K562 (cell line): ENCODE measurements around the gene GOPC. TPM values are rescaled to one million over a fixed set of nuclear protein-coding genes. Genes with fewer than 3 reads are reported as not detected.
A peak's percentile ranks its signal among the peaks of the same experiment; 100 is the strongest.

Source experiments
- ATAC-seq: fragments of 200-7000 bp; cut with Tn5 transposase; 3 replicates; pipeline ENCODE4 v1.9.1; 2020; ENCODE audit warnings: moderate library complexity
- BruUV-seq: library from RNA; stranded (reverse); fragments of 400-500 nt; replicated peaks from 2 replicates; lab custom pipeline; 2021; lab: Mats Ljungman, UMichigan
- CTCF ChIA-PET: fragments of 300-600 bp; formaldehyde crosslinking; extraction: SDS; loops from one replicate; lab custom pipeline; 2021; ENCODE audit warnings: low intra/inter-chr PET ratio; lab: Yijun Ruan, JAX
- POLR2A ChIA-PET: fragments of 300-600, 350-650 bp; sonication (Branson Sonifier 250); formaldehyde crosslinking; extraction: SDS; loops from one replicate; lab custom pipeline; 2021; ENCODE audit warnings: antibody characterized with exemption, inconsistent platforms; lab: Yijun Ruan, JAX
- DNase-seq, 4 experiments: peaks; one replicate each; pipeline versions ENCODE4 v3.0.0 to v3.0.0-alpha.2; 2011 to 2018; ENCODE audit warnings: low spot score in 3 of 4, mixed read lengths in 3 of 4; ENCODE audit errors: extremely low read depth in 1 of 4
- FAIRE-seq: peaks from 2 replicates; lab custom pipeline; 2011; peaks lifted over from hg19 to GRCh38; lab: Jason Lieb, UNC
- H2AFZ ChIP-seq: 2 replicates; pipeline ENCODE4 v1.6.0; 2011; ENCODE audit warnings: low read depth, low read length, control low read depth, inconsistent platforms
- H3K27ac ChIP-seq: fragments of 200-600 bp; 3 replicates; pipeline ENCODE4 v1.8.0; 2011; ENCODE audit warnings: low read depth, mild to moderate bottlenecking, control low read depth, inconsistent platforms, low read length, moderate library complexity, mixed read lengths; ENCODE audit errors: extremely low read depth
- H3K27me3 ChIP-seq, 2 experiments: fragments of 300-600 bp in 1 of 2; 2 replicates in 1 of 2; 3 replicates in 1 of 2; pipeline versions ENCODE4 v1.6.0 to v1.8.0; 2011; ENCODE audit warnings: inconsistent platforms in 2 of 2, low read length in 2 of 2, mild to moderate bottlenecking in 1 of 2, mixed read lengths in 1 of 2, moderate library complexity in 1 of 2; ENCODE audit not compliant: control insufficient read depth in 2 of 2, insufficient read depth in 2 of 2
- H3K36me3 ChIP-seq: fragments of 300-600 bp; 3 replicates; pipeline ENCODE4 v1.8.0; 2011; ENCODE audit warnings: mild to moderate bottlenecking, low read length, inconsistent platforms; ENCODE audit not compliant: control insufficient read depth, insufficient read depth
- H3K4me1 ChIP-seq, 2 experiments: fragments of 200-600 bp in 1 of 2; replicated peaks in 1 of 2; 2 replicates in 1 of 2; 3 replicates in 1 of 2; pipeline versions ENCODE4 v1.5.1 to v1.8.0; 2011; ENCODE audit warnings: inconsistent platforms in 2 of 2, low read length in 2 of 2, mild to moderate bottlenecking in 1 of 2, mixed read lengths in 1 of 2, moderate library complexity in 1 of 2; ENCODE audit not compliant: control insufficient read depth in 2 of 2, insufficient read depth in 2 of 2
- H3K4me2 ChIP-seq: 2 replicates; pipeline ENCODE4 v1.6.1; 2011; ENCODE audit warnings: low read length, control low read depth, inconsistent platforms, mixed read lengths; ENCODE audit not compliant: insufficient read depth
- H3K4me3 ChIP-seq: fragments of 200-600 bp; sonication (generic), shearing (Covaris generic); 2 replicates; pipeline ENCODE4 v1.5.1; 2016; ENCODE audit warnings: control low read depth, inconsistent platforms
- H3K79me2 ChIP-seq: fragments of 200-600 bp; 3 replicates; pipeline ENCODE4 v1.8.0; 2011; ENCODE audit warnings: low read length, inconsistent platforms; ENCODE audit not compliant: control insufficient read depth, insufficient read depth
- H3K9ac ChIP-seq, 2 experiments: 2 replicates each; pipeline versions ENCODE4 v1.6.0 to v1.6.1; 2011; ENCODE audit warnings: low read depth in 2 of 2, low read length in 2 of 2, control low read depth in 1 of 2, inconsistent platforms in 1 of 2, mild to moderate bottlenecking in 1 of 2, mixed read lengths in 1 of 2; ENCODE audit not compliant: insufficient read depth in 1 of 2
- H3K9me1 ChIP-seq: one replicate; pipeline ENCODE4 v1.6.0; 2011; ENCODE audit warnings: inconsistent platforms, mild to moderate bottlenecking, low read length, moderate library complexity; ENCODE audit not compliant: control insufficient read depth, insufficient read depth
- H3K9me3 ChIP-seq: replicated peaks from 2 replicates; pipeline ENCODE4 v1.5.1; 2011; ENCODE audit warnings: low read depth, low read length, inconsistent platforms; ENCODE audit not compliant: control insufficient read depth, insufficient read depth
- H4K20me1 ChIP-seq: replicated peaks from 2 replicates; pipeline ENCODE4 v1.6.1; 2011; ENCODE audit warnings: low read length, inconsistent platforms, mixed read lengths; ENCODE audit not compliant: control insufficient read depth, insufficient read depth
- CBFA2T2 ChIP-seq: fragments of 450-650 bp; conservative IDR thresholded peaks from 2 replicates; pipeline ENCODE4 v1.6.1; 2017; ENCODE audit warnings: mild to moderate bottlenecking
- CHD1 ChIP-seq: fragments of 200-600 bp; sonication (generic); IDR thresholded peaks from one replicate; pipeline ENCODE4 v1.6.1; 2012; ENCODE audit warnings: mild to moderate bottlenecking, moderate library complexity, low read length, inconsistent platforms
- EHMT2 ChIP-seq: fragments of 450-650 bp; IDR thresholded peaks from 2 replicates; pipeline ENCODE4 v1.6.1; 2018; ENCODE audit warnings: antibody characterized with exemption
- EP400 ChIP-seq: fragments of 450-650 bp; IDR thresholded peaks from 2 replicates; pipeline ENCODE4 v1.6.1; 2017; ENCODE audit warnings: antibody characterized with exemption, mild to moderate bottlenecking, moderate library complexity
- GATAD2A ChIP-seq: fragments of 450-650 bp; IDR thresholded peaks from 2 replicates; pipeline ENCODE4 v1.6.1; 2017
- IFI16 ChIP-seq: fragments of 250-450 bp; sonication (Bioruptor Pico); IDR thresholded peaks from 2 replicates; pipeline ENCODE4 v2.1.2; 2022; ENCODE audit warnings: mild to moderate bottlenecking, inconsistent platforms
- KLF10 ChIP-seq: fragments of 250-450 bp; sonication (Bioruptor Pico); IDR thresholded peaks from 2 replicates; pipeline ENCODE4 v1.6.1; 2021; ENCODE audit warnings: matching md5 sums
- MAFG ChIP-seq: fragments of 450-650 bp; conservative IDR thresholded peaks from 2 replicates; pipeline ENCODE4 v1.6.1; 2016; ENCODE audit warnings: missing genetic modification characterization, missing compliant biosample characterization
- MEF2D ChIP-seq: conservative IDR thresholded peaks from 2 replicates; pipeline ENCODE4 v1.6.1; 2016; ENCODE audit warnings: low read depth, missing genetic modification characterization, missing compliant biosample characterization
- SRSF3 ChIP-seq: fragments of 200-400 bp; formaldehyde crosslinking; IDR thresholded peaks from 2 replicates; pipeline ENCODE4 v1.6.1; 2016; ENCODE audit warnings: mild to moderate bottlenecking, low read length, moderate library complexity; ENCODE audit not compliant: insufficient read depth
- YY1 ChIP-seq, 3 experiments: IDR thresholded peaks; 2 replicates each; pipeline ENCODE4 v1.6.1; 2011; ENCODE audit warnings: low read length in 2 of 3, mild to moderate bottlenecking in 2 of 3, moderate library complexity in 2 of 3, borderline replicate concordance in 1 of 3, control low read depth in 1 of 3, low read depth in 1 of 3; ENCODE audit not compliant: insufficient read depth in 3 of 3, insufficient replicate concordance in 2 of 3, control insufficient read depth in 1 of 3, insufficient read length in 1 of 3; ENCODE audit errors: extremely low read depth in 1 of 3
- ZC3H11A ChIP-seq: IDR thresholded peaks from 2 replicates; pipeline ENCODE4 v1.6.1; 2012; ENCODE audit warnings: low read depth, low read length, improper control_type of control experiment
- WGBS: fragments of 100-300 bp; shearing (Covaris generic); methylation state at CpG from one replicate; pipeline ENCODE4 v1.1.6; 2016; ENCODE audit warnings: low coverage, mixed read lengths; ENCODE audit not compliant: insufficient coverage; ENCODE audit errors: missing lambda C conversion rate; 5-methylcytosine and 5-hydroxymethylcytosine counted together
- in situ Hi-C: fragments of 300-500 bp; cut with MboI; formaldehyde crosslinking; loops from 4 replicates; pipeline ENCODE4 v1.15.0; 2018; ENCODE audit warnings: inconsistent platforms, mixed read lengths
- intact Hi-C: fragments of 100-400 bp; cut with micrococcal nuclease; formaldehyde crosslinking; loops from 2 replicates; pipeline ENCODE4 v1.14.2; 2022
- polyA plus RNA-seq, 8 experiments: library from polyadenylated mRNA; depleted of rRNA in 4 of 8; stranded (reverse) in 5 of 8; unstranded in 3 of 8; fragments of >200 nt; fragmentation: Nextera tagmentation in 2 of 8; fragmentation: Illumina TruSeq in 1 of 8; extraction: Ambion mirVana in 2 of 8; extraction: Trizol in 1 of 8; gene quantifications; 2 replicates each; pipeline versions ENCODE4 v1.2.1 to v1.2.3, GENCODE V29; 2011 to 2014; ENCODE audit warnings: inconsistent platforms in 1 of 8, missing spikeins in 1 of 8
- total RNA-seq, 7 experiments: library from RNA; depleted of rRNA in 6 of 7; stranded (reverse); fragments of >200 nt in 6 of 7; fragmentation: Illumina TruSeq in 2 of 7; extraction: Trizol in 2 of 7; gene quantifications; 2 replicates each; pipeline versions ENCODE4 v1.2.1 to v1.2.3, GENCODE V29; 2011 to 2021; ENCODE audit warnings: low replicate concordance in 1 of 7
- TF ChIP-seq, protein P1 (sequence below): IDR thresholded peaks from 2 replicates; pipeline ENCODE4 v1.6.1; 2011; ENCODE audit warnings: borderline replicate concordance, low read depth, mild to moderate bottlenecking, moderate library complexity, low read length; ENCODE audit not compliant: insufficient read depth, poor library complexity, severe bottlenecking
- TF ChIP-seq, protein P2 (sequence below): sonication (generic); formaldehyde crosslinking; IDR thresholded peaks from 2 replicates; pipeline ENCODE4 v1.5.0; 2020; ENCODE audit warnings: missing genetic modification reagents

The GOPC gene
- total and polyA plus RNA-seq, 9 of the 15 experiments (the other 6 are each of a cell fraction or from before 2014, with no cell fraction given): 10.0 to 32.2 (median 25.6) TPM

DNA sequence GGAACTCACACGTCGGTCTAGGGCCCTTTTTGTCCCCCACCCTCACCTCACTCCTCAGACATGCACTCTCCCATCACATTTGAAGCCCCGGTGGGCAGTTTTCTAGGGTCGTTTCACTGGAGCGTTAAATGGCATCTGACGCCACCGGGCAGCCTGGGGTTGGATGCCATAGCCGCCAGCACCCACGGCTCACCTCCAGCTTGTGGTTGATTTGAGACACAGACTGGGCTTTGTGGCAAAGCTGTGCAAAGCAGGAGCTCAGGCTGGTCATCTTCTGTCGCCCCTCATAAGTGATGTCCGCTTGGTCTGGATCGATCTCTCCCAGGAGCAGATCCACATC lies 530 bp downstream of the GOPC start (continued):
- TF ChIP-seq KLF10 (CRISPR knock-in tag): no peak
- peak; percentile 68 for TF ChIP-seq CHD1
- no peak for TF ChIP-seq SRSF3
- TF ChIP-seq EHMT2: no peak
- TF ChIP-seq MEF2D (tag): no peak
- TF ChIP-seq, protein P1, sequence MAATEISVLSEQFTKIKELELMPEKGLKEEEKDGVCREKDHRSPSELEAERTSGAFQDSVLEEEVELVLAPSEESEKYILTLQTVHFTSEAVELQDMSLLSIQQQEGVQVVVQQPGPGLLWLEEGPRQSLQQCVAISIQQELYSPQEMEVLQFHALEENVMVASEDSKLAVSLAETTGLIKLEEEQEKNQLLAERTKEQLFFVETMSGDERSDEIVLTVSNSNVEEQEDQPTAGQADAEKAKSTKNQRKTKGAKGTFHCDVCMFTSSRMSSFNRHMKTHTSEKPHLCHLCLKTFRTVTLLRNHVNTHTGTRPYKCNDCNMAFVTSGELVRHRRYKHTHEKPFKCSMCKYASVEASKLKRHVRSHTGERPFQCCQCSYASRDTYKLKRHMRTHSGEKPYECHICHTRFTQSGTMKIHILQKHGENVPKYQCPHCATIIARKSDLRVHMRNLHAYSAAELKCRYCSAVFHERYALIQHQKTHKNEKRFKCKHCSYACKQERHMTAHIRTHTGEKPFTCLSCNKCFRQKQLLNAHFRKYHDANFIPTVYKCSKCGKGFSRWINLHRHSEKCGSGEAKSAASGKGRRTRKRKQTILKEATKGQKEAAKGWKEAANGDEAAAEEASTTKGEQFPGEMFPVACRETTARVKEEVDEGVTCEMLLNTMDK: no peak

DNA sequence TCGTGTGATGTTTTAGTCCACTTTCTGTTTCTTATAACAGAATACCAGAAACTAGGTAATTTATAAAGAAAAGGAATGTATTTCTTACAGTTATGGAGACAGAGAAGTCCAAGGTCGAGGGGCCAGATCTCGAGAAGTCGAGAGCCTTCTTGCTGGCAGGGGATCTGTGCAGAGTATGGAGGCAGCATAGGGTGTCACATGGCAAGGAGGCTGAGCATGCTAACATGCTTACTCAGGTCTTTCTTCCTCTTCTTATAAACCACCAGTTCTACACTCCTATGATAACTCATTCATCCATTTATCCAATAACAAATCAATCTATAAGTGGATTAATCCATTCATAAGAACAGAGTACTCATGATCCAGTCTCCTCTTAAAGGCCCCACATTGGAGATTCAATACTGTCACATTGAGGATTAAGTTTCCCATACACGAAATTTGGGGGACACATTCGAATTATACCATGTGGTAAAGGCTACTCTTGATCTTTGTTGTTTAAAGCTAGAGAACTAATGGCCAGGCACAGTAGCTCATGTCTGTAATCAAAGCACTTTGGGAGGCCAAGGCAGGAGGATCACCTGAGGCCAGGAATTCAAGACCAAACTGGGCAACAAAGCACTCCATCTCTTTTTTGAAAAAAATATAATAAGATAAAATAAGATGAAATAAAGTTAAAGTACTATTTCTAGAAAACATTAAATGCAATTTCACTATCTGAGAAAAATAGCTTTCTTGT lies 2.1 kb downstream of the GOPC start:
- Histone ChIP-seq H3K36me3 (peaks cover 24% of the 10 kb centered on the region; the same call in 2 of the 3 replicates), H3K27me3 (no peaks in the 10 kb centered on the region), H3K9me1 (no peaks in the 10 kb centered on the region), H2AFZ (no peak overlapping the region), H3K4me1 (peaks cover 4 to 6% of the 10 kb centered on the region in 2 experiments; a peak in 3 of 5 replicates), H3K9ac (peak overlapping the region in 1 of 2 experiments; percentile 77; a peak in 3 of 4 replicates), H3K4me3 (peak overlapping the region; percentile 74; the same call in 1 of the 2 replicates), H3K4me2 (peak overlapping the region; percentile 60), H4K20me1 (no peaks in the 10 kb centered on the region), H3K9me3 (peaks cover 15% of the 10 kb centered on the region), H3K79me2 (peaks cover 54% of the 10 kb centered on the region), H3K27ac (peak overlapping the region; percentile 43)
- in situ Hi-C loops: loop anchor here (5.0 to 10.0 kb wide), 2 partner anchors 115 to 148 kb away; partner anchors contain the start of gene DCBLD1
- CTCF ChIA-PET: no interaction called here
- BruUV-seq: no TSS peak
- DNase-seq: peak in 2 of 4 experiments; percentile 36 to 70
- POLR2A ChIA-PET: no interaction called here
- FAIRE-seq: peak; percentile 44
- intact Hi-C loops: loop anchor here (5.0 to 10.0 kb wide), 3 partner anchors 225 to 628 kb away; no protein-coding TSS in a partner anchor
- under 1% methylated on average over 6 of the region's 6 CpGs for WGBS
- ATAC-seq: peak; percentile 44
- no peak for TF ChIP-seq IFI16 (CRISPR knock-in tag)
- TF ChIP-seq, protein P2, sequence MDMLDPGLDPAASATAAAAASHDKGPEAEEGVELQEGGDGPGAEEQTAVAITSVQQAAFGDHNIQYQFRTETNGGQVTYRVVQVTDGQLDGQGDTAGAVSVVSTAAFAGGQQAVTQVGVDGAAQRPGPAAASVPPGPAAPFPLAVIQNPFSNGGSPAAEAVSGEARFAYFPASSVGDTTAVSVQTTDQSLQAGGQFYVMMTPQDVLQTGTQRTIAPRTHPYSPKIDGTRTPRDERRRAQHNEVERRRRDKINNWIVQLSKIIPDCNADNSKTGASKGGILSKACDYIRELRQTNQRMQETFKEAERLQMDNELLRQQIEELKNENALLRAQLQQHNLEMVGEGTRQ (CRISPR knock-in tag): peak; percentile 36; the same call in 1 of the 2 replicates
- no peak for TF ChIP-seq CBFA2T2
- TF ChIP-seq EP400: peak; percentile 15; the same call in 1 of the 2 replicates
- TF ChIP-seq GATAD2A: no peak
- TF ChIP-seq EHMT2: no peak
- peak in 1 of 3 experiments; percentile 60 for TF ChIP-seq YY1 (IDR thresholded peaks at IDR 0.05; ENCODE audit: borderline replicate concordance in 1 of 3, control insufficient read depth in 1 of 3, extremely low read depth in 1 of 3, insufficient read depth in 3 of 3, insufficient read length in 1 of 3, insufficient replicate concordance in 2 of 3, low read depth in 1 of 3, low read length in 2 of 3)
- no peak for TF ChIP-seq ZC3H11A
- peak; percentile 81 for TF ChIP-seq MAFG (tag)
